ENCODE measurements around the gene FGGY.

FGGY gene

GRCh38 chr1:59596956-59597355 lies 300.1 kb downstream of the FGGY start:
- no peak for DNase-seq (ENCODE audit: low spot score)
- in situ Hi-C loops (cut with MboI; ENCODE audit: low sequenced_read_pairs, unreplicated experiment): no loop called here
- no peak for TF ChIP-seq CTCF (IDR thresholded peaks at IDR 0.05; ENCODE audit: borderline replicate concordance, control extremely low read depth, extremely low read depth, insufficient read depth, missing control alignments)

GRCh38 chr1:59597420-59598119 lies 300.7 kb downstream of the FGGY start:
- TF ChIP-seq CTCF (IDR thresholded peaks at IDR 0.05; ENCODE audit: borderline replicate concordance, control extremely low read depth, extremely low read depth, insufficient read depth, missing control alignments): no peak
- in situ Hi-C loops (cut with MboI; ENCODE audit: low sequenced_read_pairs, unreplicated experiment): no loop called here
- DNase-seq (ENCODE audit: low spot score): no peak

GRCh38 chr1:59598120-59598440 lies 301.2 kb downstream of the FGGY start:
- TF ChIP-seq CTCF (IDR thresholded peaks at IDR 0.05; ENCODE audit: borderline replicate concordance, control extremely low read depth, extremely low read depth, insufficient read depth, missing control alignments): no peak
- in situ Hi-C loops (cut with MboI; ENCODE audit: low sequenced_read_pairs, unreplicated experiment): no loop called here
- DNase-seq (ENCODE audit: low spot score): no peak

- TF ChIP-seq CTCF (IDR thresholded peaks at IDR 0.05; ENCODE audit: borderline replicate concordance, control extremely low read depth, extremely low read depth, insufficient read depth, missing control alignments): no peak
- DNase-seq (ENCODE audit: low spot score): no peak
- in situ Hi-C loops (cut with MboI; ENCODE audit: low sequenced_read_pairs, unreplicated experiment): no loop called here
Observed at GRCh38 chr1:59601041-59601441, 304.1 kb downstream of the FGGY start.

GRCh38 chr1:59601811-59602210 lies 304.9 kb downstream of the FGGY start:
- TF ChIP-seq CTCF (IDR thresholded peaks at IDR 0.05; ENCODE audit: borderline replicate concordance, control extremely low read depth, extremely low read depth, insufficient read depth, missing control alignments): no peak
- in situ Hi-C loops (cut with MboI; ENCODE audit: low sequenced_read_pairs, unreplicated experiment): no loop called here
- no peak for DNase-seq (ENCODE audit: low spot score)

- in situ Hi-C loops (cut with MboI; ENCODE audit: low sequenced_read_pairs, unreplicated experiment): no loop called here
Observed at GRCh38 chr1:59604191-59604590, 307.3 kb downstream of the FGGY start.

More at GRCh38 chr1:59604191-59604590, 307.3 kb downstream of the FGGY start:
- DNase-seq (ENCODE audit: low spot score): no peak
- no peak for TF ChIP-seq CTCF (IDR thresholded peaks at IDR 0.05; ENCODE audit: borderline replicate concordance, control extremely low read depth, extremely low read depth, insufficient read depth, missing control alignments)

Data from GM13976 (cell line).